NCI-H748 treated with DMSO at 0.1 percent for 48 hours (cell line): ENCODE measurements around the gene NEXMIF.
"Not testable (repeated sequence)": the region's sequence is repeated elsewhere in the genome, so short reads cannot be mapped to it uniquely, and the experiment has no call there.

Experiments
- DNase-seq: peaks from one replicate; lab custom pipeline; 2025; lab: John Stamatoyannopoulos, UW

NEXMIF gene

GRCh38 chrX:74788545-74789086 lies 136.6 kb downstream of the NEXMIF start:
- DNase-seq, result no peak

- DNase-seq, result no peak
Observed at GRCh38 chrX:74784629-74785028, 140.6 kb downstream of the NEXMIF start.

- no peak for DNase-seq
Observed at GRCh38 chrX:74781507-74782034, 143.7 kb downstream of the NEXMIF start.

- DNase-seq, result no peak
Observed at GRCh38 chrX:74779175-74779574, 146.1 kb downstream of the NEXMIF start.

GRCh38 chrX:74774988-74775387 lies 150.3 kb downstream of the NEXMIF start:
- DNase-seq, result no peak

DNA sequence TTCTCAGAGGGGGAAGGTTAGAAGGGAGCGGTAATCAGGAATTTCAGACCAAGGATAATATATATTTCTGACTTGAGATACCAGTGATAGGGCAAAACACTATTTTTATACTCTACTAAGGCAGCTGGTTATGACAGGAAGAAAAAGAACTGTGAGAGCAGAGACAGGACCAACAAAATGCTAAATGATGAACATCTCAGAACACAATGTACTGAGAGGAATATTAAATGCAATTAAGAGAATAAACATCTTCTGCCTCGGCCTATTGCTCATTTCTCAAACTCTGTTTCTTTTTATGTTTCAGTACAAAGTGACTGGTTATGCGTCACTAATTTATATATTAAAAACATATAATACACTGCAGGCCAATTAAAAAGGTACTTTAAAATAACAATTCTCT lies 188.8 kb downstream of the NEXMIF start:
- no peak for DNase-seq

GRCh38 chrX:74705269-74705668 lies 220.0 kb downstream of the NEXMIF start:
- no peak for DNase-seq

DNA sequence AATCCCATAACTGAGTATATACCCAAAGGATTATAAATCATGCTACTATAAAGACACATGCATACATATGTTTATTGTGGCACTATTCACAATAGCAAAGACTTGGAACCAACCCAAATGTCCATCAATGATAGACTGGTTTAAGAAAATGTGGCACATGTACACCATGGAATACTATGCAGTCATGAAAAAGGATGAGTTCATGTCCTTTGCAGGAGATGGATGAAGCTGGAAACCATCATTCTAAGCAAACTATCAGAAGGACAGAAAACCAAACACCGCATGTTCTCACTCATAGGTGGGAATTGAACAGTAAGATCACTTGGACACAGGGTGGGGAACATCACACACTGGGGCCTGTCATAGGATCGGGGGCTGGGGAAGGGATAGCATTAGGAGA lies 223.9 kb downstream of the NEXMIF start:
- not testable (repeated sequence) for DNase-seq

DNA sequence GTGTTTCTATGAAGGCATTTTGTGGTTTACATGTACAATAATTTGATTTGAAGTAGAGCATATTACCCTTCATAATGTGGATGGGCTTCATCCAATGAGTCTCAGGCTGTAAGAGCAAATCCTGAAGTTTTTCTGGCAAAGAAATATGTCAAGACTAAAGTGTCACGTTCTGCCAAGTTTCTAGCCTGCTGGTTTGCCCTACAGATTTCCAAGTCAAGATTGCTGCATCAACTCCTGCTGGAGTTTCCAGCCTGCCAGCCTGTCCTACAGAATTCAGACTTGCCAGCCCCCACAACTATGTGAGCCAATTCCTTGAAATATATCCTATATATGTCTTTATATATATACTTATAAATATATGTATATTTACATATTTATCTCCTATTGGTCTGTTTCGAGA lies 240.8 kb downstream of the NEXMIF start:
- no peak for DNase-seq
